GF-D8 (cell line): ENCODE measurements around the gene TMCC1.
"Not testable (repeated sequence)": the region's sequence is repeated elsewhere in the genome, so short reads cannot be mapped to it uniquely, and the experiment has no call there.

Experiments used
- DNase-seq: peaks from one replicate; lab custom pipeline; 2025; lab: John Stamatoyannopoulos, UW

Gene TMCC1

DNA sequence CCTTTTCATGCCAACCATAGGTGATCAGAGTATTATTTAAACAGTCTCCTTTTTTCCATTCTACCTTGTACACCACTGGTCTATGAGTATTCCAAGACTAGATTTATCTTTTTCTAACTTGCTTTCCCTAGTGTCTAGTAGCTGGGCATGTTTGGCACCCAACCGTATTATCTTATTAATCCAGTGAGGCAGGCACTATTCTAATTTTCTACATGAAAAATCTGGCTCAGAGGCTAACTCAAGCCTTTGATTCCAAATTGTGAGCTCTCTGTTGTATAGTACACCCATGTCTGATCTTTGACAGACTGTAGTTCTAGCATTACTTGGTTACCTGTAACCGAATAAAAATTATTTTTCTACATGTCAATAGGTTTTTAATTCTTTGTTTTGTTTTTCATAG lies 210.3 kb downstream of the TMCC1 start:
- DNase-seq: no peak

DNA sequence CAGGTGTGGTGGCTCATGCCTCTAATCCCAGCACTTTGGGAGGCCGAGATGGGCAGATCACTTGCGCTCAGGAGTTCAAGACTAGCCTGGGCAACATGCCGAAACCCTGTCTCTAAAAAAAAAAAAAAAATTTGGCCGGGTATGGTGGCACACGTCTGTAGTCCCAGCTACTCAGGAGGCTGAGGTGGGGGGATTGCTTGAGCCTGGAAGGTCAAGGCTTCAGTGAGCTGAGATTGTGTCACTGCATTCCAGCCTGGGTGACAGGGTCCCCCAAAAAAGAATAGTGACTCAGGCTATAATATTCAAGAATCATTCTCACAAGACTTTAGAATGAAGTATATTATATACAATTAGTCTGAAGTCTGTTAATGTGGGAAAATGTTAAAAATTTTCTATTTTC lies 216.5 kb downstream of the TMCC1 start:
- no peak for DNase-seq

DNA sequence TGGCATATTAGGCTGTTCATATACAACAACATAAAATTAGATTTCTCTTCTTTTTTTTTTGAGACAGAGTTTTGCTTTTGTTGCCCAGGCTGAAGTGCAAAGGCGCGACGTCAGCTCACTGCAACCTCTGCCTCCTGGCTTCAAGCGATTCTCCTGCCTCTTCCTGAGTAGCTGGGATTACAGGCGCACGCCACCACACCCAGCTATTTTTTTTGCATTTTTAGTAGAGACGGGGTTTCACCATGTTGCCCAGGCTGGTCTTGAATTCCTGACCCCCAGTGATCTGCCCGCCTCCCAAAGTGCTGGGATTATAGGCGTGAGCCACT lies 218.8 kb downstream of the TMCC1 start:
- not testable (repeated sequence) for DNase-seq

DNA sequence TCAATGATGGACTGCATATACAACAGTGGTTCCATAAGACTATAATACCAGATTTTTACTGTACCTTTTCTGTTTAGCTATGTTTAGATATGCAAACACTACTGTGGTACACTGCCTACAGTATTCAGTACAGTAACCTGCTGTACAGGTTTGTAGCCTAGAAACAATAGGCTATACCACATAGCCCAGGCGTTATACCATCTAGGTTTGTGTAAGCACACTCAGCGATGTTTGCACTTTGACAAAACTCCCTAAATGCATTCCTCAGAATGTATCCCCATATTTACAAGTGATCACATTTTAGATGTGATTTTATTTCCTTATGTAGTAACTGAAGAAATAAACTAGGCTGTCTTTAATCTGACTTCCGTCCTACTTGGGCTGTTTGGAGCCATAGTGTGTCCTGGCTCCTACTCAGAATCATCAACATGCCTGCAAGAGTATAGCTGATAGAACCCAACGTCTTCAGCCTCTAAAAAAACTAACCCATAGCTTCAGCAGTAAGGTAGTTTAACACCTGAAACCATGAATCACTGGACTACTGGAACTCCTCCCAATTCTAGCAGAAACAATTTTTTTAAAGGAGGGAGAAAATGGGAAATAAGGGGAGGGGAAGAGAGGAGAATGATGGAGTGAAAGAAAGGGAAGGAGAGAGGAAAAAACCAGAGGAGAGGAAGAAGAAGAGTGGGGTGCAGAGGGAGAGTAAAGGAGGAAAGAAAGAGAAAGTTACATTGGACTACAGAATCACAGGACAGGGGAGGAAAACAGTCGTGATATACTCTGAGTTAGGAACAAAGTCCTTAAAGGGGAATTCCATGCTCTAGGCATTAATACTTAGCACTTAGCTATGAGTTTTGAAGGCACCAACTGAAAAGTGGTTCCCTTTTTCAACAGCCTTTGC lies 219.4 kb downstream of the TMCC1 start:
- no peak for DNase-seq

DNA sequence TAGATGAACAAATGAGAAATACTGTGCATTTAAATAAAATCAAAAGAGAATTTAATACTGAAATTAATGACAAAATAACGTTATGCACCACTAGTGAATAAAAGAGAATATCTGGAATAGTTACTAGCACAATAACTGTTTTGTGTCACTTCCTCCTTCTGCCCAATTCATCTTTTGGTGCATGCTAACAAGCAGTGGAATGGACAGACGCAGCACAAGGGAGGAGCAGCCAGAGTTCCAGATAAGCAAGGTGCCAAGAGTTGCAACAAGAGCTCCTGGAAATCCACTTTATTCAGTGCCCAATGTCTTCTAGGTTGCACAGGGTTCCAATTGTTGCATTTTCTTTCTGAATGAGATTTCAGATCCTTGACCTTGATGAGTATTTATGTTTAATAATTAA lies 220.5 kb downstream of the TMCC1 start:
- no peak for DNase-seq

GRCh38 chr3:129672412-129672811 lies 221.1 kb downstream of the TMCC1 start:
- DNase-seq: no peak

- DNase-seq: no peak
Observed at GRCh38 chr3:129665024-129665768, 228.3 kb downstream of the TMCC1 start.

DNA sequence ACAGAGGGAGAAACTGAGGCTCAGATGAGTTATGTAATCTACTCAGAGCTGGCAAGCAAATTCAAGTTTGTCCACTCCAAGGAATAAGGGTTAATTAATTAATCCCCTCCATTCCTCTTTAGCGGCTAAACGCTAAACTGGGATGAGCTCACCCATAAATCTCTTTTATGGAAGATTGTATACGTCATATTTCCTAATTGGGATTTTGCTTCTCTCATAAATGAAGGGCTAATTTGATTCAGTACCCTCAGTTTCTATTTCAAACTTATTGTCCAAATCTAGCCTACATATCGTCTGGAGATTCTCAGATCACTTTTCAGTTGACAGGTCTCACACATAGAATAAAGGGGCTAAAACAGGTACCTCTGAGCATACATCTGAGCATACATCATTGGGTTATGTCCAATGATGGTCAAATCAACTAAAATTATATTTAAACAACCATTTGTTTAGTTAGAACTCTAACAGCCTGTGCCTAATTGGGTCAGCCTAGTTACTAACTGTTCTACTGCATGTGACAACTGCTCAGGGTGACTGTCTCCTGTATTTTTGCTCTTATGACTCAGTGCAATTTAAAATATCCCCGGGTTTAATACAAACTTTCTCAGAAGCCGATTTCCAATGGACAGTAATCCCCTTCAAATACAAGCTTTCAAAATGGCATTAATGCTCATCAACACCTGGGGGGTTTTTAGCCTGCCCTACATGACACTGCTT lies 229.4 kb downstream of the TMCC1 start:
- DNase-seq: no peak

DNA sequence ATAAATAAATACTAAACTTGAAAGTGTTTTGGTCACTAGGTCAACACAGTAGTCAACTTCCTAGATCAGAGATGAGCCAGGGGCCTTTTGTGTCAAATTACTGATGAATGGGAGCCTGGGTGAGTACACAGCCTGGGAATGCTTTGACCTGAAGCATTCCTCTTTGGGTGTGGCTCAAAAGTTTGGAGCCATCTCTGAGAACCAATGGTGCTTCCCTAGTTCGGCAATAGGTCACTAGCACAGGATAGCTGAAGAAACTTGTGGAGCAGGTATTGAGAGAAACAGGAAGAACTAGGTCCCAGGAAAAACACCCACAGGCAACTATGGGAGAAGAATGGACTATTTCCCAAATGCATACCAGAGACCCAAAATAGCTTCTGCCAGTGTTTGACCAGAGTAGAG lies 230.5 kb downstream of the TMCC1 start:
- DNase-seq: no peak

GRCh38 chr3:129662191-129662608 lies 231.3 kb downstream of the TMCC1 start:
- DNase-seq: no peak

DNA sequence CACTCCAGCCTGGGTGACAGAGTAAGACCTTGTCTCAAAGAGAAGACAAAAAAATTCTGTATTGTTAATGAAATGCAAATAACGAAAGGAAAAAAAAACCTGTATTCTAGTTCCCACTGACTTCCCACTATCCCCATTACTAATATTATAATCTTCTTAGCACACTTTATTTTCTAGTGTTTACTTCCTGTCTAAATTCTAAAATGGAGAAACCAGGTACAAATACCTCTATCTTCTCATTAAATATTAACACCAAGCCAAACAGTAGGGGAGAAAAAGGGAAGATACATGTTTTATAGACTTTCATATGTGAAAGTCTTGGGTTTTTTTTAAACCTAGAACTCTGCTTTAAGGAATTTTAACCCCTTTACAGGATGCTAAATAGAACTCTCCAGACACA lies 231.7 kb downstream of the TMCC1 start:
- DNase-seq: no peak

GRCh38 chr3:129658110-129658843 lies 235.2 kb downstream of the TMCC1 start:
- no peak for DNase-seq

GRCh38 chr3:129657261-129658046 lies 236.1 kb downstream of the TMCC1 start:
- DNase-seq: no peak

- DNase-seq: no peak
Observed at GRCh38 chr3:129656659-129657247, 236.8 kb downstream of the TMCC1 start.

DNA sequence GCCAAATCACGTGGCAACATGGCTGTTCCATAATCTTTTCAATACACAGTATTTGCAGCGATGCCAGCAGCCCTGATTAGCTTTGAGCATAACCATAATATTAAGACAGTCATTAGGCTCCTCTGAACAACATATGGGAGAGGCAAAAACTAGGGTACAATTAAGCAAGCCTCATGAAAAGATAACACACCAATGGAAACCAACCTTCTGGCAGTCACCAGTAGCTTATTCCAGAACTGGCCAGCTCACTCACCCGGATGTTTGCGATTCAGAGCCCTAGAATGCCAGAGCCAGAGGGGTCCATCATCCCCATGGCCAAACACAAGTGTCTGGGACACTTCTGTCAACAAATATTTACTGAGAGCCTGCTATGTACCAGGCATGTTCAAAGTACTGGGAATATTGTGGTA lies 238.2 kb downstream of the TMCC1 start:
- DNase-seq: no peak

DNA sequence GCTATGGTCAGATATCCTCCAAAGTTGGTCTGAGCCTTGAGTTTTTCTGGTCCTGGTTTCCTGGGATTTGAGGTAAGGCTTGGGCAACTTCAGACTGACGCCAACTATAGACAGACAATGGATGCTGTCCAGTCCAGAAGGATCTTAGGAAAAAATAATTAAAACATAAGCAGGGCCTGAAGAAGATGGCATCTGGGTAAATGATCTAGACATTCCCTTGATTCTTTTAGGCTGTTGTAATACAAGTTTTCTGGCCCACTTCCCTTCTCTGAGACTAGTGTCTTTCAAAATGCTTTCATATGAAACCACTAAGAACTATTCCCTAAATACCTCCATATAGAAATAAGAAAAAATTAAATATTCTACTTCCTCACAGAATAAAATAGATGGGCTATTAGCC lies 239.4 kb downstream of the TMCC1 start:
- DNase-seq: no peak

DNA sequence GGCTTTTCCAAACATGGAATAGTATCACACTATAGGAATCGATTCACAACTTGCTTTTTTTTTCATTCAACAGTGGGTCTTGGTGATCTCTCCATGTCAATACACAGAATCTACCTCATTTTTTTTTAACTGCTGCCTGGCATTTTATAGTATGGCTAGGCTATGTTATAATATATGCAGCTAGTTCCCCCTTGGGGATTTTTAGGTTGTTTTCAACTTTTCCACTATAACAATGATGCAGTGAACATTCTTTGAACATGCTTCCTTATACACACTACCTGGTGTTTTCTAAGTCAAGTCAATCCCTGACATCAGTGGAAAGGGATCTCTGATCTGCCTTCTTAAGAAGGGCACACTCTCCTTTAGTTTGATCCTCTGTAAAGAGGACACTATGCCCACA lies 240.5 kb downstream of the TMCC1 start:
- DNase-seq: no peak

- no peak for DNase-seq
Observed at GRCh38 chr3:129651435-129652202, 241.9 kb downstream of the TMCC1 start.

- DNase-seq: peak; percentile 26
Observed at GRCh38 chr3:129650256-129650872, 243.1 kb downstream of the TMCC1 start.

GRCh38 chr3:129648391-129648790 lies 245.1 kb downstream of the TMCC1 start:
- no peak for DNase-seq
